Neural cell (in vitro differentiated cells): ENCODE measurements around the gene FYB1. TPM values are rescaled to one million over a fixed set of nuclear protein-coding genes. Genes with fewer than 3 reads are reported as not detected.

ENCODE experiments used
- H2AFZ ChIP-seq: fragments of 200-600, 300-800 bp; sonication (generic), shearing (Covaris generic); 2 replicates; pipeline ENCODE4 v1.6.0; 2014; ENCODE audit warnings: low read depth, mild to moderate bottlenecking, antibody characterized with exemption, low read length, moderate library complexity
- H3F3A ChIP-seq: fragments of 200-600 bp; shearing (Covaris generic); 2 replicates; pipeline ENCODE4 v1.6.1; 2016; ENCODE audit warnings: mild to moderate bottlenecking, moderate library complexity, mixed read lengths, antibody characterized with exemption, low read length; ENCODE audit not compliant: insufficient read depth, poor library complexity, severe bottlenecking
- H3K27ac ChIP-seq: fragments of 200-600, 300-800 bp; sonication (generic), shearing (Covaris generic); 2 replicates; pipeline ENCODE4 v1.5.1; 2014; ENCODE audit warnings: mild to moderate bottlenecking, low read length, moderate library complexity
- H3K27me3 ChIP-seq: fragments of 300-800, 200-600 bp; sonication (generic), shearing (Covaris generic); 2 replicates; pipeline ENCODE4 v1.6.0; 2014; ENCODE audit warnings: mild to moderate bottlenecking, low read depth, low read length, moderate library complexity; ENCODE audit not compliant: insufficient read depth
- H3K36me3 ChIP-seq: fragments of 300-800, 200-600 bp; sonication (generic), shearing (Covaris generic); 2 replicates; pipeline ENCODE4 v1.5.1; 2014; ENCODE audit warnings: mild to moderate bottlenecking, antibody characterized with exemption, low read length, moderate library complexity; ENCODE audit not compliant: insufficient read depth
- H3K4me2 ChIP-seq: fragments of 300-800, 200-600 bp; sonication (generic), shearing (Covaris generic); 2 replicates; pipeline ENCODE4 v1.6.0; 2014; ENCODE audit warnings: mild to moderate bottlenecking, low read length
- H3K4me3 ChIP-seq: fragments of 300-800, 200-600 bp; sonication (generic), shearing (Covaris generic); 2 replicates; pipeline ENCODE4 v1.5.1; 2014; ENCODE audit warnings: mild to moderate bottlenecking, low read length, moderate library complexity
- H3K79me2 ChIP-seq: fragments of 200-600 bp; shearing (Covaris generic); replicated peaks from 2 replicates; pipeline ENCODE4 v1.6.0; 2014; ENCODE audit warnings: mild to moderate bottlenecking, low read length, moderate library complexity; ENCODE audit not compliant: insufficient read depth
- H3K9ac ChIP-seq: fragments of 300-800, 200-600 bp; sonication (generic), shearing (Covaris generic); 2 replicates; pipeline ENCODE4 v1.6.1; 2016; ENCODE audit warnings: mild to moderate bottlenecking, low read length, mixed read lengths
- H3K9me2 ChIP-seq: fragments of 200-600 bp; shearing (Covaris generic); 2 replicates; pipeline ENCODE4 v1.6.1; 2016; ENCODE audit warnings: mild to moderate bottlenecking, low read length, mixed read lengths; ENCODE audit not compliant: insufficient read depth
- H3K9me3 ChIP-seq: fragments of 200-600, 300-800 bp; sonication (generic), shearing (Covaris generic); 2 replicates; pipeline ENCODE4 v1.6.1; 2016; ENCODE audit warnings: mild to moderate bottlenecking, mixed run types, low read length, moderate library complexity, mixed read lengths
- H4K20me1 ChIP-seq: fragments of 200-600 bp; shearing (Covaris generic); 2 replicates; pipeline ENCODE4 v1.6.1; 2016; ENCODE audit warnings: mild to moderate bottlenecking, mixed run types; ENCODE audit not compliant: insufficient read depth
- CTCF ChIP-seq: fragments of 450-650 bp; IDR thresholded peaks from 2 replicates; pipeline ENCODE4 v1.5.1; 2014; ENCODE audit warnings: antibody characterized with exemption, mild to moderate bottlenecking, moderate library complexity; ENCODE audit not compliant: poor library complexity, severe bottlenecking
- EZH2 ChIP-seq: fragments of 200-600, 300-800 bp; shearing (Covaris generic), sonication (generic); IDR thresholded peaks from 2 replicates; pipeline ENCODE4 v1.6.1; 2014; ENCODE audit warnings: antibody characterized with exemption, low read length, borderline replicate concordance, mild to moderate bottlenecking; ENCODE audit not compliant: insufficient read depth, poor library complexity, severe bottlenecking
- POLR2AphosphoS5 ChIP-seq: IDR thresholded peaks from 2 replicates; pipeline ENCODE4 v1.6.1; 2012
- RAD21 ChIP-seq: fragments of 450-650 bp; conservative IDR thresholded peaks from 2 replicates; pipeline ENCODE4 v1.6.1; 2014; ENCODE audit warnings: antibody characterized with exemption, mild to moderate bottlenecking, moderate library complexity
- TAF1 ChIP-seq: IDR thresholded peaks from 2 replicates; pipeline ENCODE4 v1.6.1; 2012; ENCODE audit warnings: low read depth
- polyA plus RNA-seq: library from polyadenylated mRNA; depleted of rRNA; stranded (reverse); fragments of >200 nt; gene quantifications from 2 replicates; pipeline ENCODE4 v1.2.3, GENCODE V29; 2014
- TF ChIP-seq, protein P1 (sequence below): IDR thresholded peaks from 2 replicates; pipeline ENCODE4 v1.6.1; 2012; ENCODE audit warnings: borderline replicate concordance

FYB1 gene
- polyA plus RNA-seq, 1 donor from 2014 or later, result not detected

DNA sequence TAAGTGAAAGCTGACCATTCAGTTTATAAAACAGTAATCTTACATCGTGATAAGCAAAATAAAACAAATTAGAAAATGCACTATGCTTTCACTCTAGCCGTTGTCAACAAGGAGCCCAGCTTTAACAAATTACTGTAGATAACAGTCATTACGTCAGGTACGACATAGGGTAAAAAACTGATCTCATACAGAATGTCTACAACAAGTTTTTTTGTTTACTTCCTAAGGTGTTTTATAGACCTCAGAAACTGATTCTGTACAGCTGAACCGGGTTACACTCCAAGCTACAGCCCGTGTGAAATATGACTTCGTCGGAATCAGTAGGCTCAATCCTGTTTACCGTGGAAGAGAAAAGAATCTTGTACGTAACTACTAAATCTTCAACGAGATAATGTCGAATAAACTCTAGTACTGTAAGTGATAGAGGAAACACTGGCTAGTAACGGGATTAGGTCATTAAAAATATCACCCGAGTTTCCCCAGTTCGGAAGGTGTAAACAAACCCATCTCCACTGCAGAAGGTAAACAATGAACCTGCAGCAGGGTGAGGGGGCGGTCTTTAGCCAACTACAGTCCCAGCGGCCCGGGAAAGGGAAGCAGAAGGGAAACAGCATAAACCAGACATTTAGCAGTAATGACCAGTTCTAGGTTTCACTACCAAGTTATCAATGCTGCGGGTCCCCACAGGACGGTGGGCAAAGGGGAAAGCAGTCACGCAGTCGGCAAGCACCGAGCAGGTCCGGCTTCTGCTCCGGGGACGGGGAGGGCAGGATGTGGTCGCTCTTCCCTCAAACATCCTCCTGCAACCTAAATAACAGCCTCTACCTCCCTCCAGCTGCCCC lies 146.2 kb downstream of the FYB1 start:
- peaks cover 49% of the 10 kb centered on the region for H3K79me2 ChIP-seq
- H4K20me1 ChIP-seq, result no peaks in the 10 kb centered on the region
- no peaks in the 10 kb centered on the region for H3K9me3 ChIP-seq
- H2AFZ ChIP-seq, result peak overlapping the region; percentile 23
- no peaks in the 10 kb centered on the region for H3K9me2 ChIP-seq
- TF ChIP-seq CTCF (no peak), TAF1 (peak; percentile 11), POLR2AphosphoS5 (peak; percentile 21)
- H3K27ac ChIP-seq, result peak overlapping the region; percentile 94
- H3F3A ChIP-seq, result no peaks in the 10 kb centered on the region
- H3K4me2 ChIP-seq, result peak overlapping the region; percentile 58
- peak overlapping the region; percentile 96 for H3K9ac ChIP-seq
- H3K4me3 ChIP-seq, result peak overlapping the region; percentile 85
- H3K27me3 ChIP-seq, result no peaks in the 10 kb centered on the region
- no peaks in the 10 kb centered on the region for H3K36me3 ChIP-seq

GRCh38 chr5:39068099-39068498 lies 151.3 kb downstream of the FYB1 start:
- TF ChIP-seq POLR2AphosphoS5 (no peak), EZH2 (no peak), RAD21 (no peak), TAF1 (no peak), CTCF (no peak)
- TF ChIP-seq, protein P1, sequence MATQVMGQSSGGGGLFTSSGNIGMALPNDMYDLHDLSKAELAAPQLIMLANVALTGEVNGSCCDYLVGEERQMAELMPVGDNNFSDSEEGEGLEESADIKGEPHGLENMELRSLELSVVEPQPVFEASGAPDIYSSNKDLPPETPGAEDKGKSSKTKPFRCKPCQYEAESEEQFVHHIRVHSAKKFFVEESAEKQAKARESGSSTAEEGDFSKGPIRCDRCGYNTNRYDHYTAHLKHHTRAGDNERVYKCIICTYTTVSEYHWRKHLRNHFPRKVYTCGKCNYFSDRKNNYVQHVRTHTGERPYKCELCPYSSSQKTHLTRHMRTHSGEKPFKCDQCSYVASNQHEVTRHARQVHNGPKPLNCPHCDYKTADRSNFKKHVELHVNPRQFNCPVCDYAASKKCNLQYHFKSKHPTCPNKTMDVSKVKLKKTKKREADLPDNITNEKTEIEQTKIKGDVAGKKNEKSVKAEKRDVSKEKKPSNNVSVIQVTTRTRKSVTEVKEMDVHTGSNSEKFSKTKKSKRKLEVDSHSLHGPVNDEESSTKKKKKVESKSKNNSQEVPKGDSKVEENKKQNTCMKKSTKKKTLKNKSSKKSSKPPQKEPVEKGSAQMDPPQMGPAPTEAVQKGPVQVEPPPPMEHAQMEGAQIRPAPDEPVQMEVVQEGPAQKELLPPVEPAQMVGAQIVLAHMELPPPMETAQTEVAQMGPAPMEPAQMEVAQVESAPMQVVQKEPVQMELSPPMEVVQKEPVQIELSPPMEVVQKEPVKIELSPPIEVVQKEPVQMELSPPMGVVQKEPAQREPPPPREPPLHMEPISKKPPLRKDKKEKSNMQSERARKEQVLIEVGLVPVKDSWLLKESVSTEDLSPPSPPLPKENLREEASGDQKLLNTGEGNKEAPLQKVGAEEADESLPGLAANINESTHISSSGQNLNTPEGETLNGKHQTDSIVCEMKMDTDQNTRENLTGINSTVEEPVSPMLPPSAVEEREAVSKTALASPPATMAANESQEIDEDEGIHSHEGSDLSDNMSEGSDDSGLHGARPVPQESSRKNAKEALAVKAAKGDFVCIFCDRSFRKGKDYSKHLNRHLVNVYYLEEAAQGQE, result no peak
- peaks cover 5% of the 10 kb centered on the region for H3K36me3 ChIP-seq
- no peaks in the 10 kb centered on the region for H3K9me3 ChIP-seq
- H3K4me2 ChIP-seq, result no peak overlapping the region
- no peak overlapping the region for H3K27ac ChIP-seq
- no peaks in the 10 kb centered on the region for H4K20me1 ChIP-seq
- H3K4me3 ChIP-seq, result no peak overlapping the region
- H2AFZ ChIP-seq, result no peak overlapping the region
- no peaks in the 10 kb centered on the region for H3F3A ChIP-seq
- no peak overlapping the region for H3K9ac ChIP-seq
- H3K79me2 ChIP-seq, result peaks cover 80% of the 10 kb centered on the region
- H3K27me3 ChIP-seq, result no peaks in the 10 kb centered on the region
- H3K9me2 ChIP-seq, result no peaks in the 10 kb centered on the region
